Measurements from ENCODE around the gene SNRPB2.

Gene SNRPB2

DNA sequence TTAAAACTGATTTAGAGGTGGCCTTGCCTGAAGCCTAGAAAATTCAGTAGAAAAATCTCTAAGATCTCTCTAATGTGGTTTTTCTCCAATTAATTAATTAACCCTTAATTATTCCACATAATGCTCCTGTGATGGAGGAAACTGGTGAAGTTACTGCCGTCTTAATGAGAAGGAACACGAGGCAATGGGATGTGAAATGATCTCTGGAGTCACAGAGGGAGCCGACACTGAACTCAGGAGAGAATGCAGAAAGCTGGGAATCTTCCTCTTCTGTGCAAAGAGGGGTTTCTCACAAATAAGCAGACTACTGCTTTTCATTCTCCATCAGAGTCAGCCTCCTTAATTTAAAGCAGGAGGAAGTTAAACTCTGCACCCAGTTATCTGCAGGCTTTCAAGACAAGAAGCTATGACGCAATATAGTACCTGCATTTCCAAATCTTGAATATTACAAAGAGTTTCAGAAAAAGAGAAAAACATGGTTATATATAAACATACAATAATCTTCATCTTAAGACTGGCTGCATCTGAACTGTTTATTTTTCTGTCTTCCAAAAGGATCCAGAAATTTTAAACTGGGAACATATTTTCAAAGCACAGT lies 18.1 kb upstream of the SNRPB2 start:
- H3K27me3 Mint-ChIP-seq, result peaks cover 45% of the 10 kb centered on the region
- H3K9me3 Mint-ChIP-seq, result peaks cover 6 to 11% of the 10 kb centered on the region in 2 donors
- H3K27ac Mint-ChIP-seq, result no peak overlapping the region
- peaks cover 33% of the 10 kb centered on the region for H3K4me1 Mint-ChIP-seq
- no peak overlapping the region for H3K4me3 Mint-ChIP-seq
- no peak for ATAC-seq
- DNase-seq, result no peak

DNA sequence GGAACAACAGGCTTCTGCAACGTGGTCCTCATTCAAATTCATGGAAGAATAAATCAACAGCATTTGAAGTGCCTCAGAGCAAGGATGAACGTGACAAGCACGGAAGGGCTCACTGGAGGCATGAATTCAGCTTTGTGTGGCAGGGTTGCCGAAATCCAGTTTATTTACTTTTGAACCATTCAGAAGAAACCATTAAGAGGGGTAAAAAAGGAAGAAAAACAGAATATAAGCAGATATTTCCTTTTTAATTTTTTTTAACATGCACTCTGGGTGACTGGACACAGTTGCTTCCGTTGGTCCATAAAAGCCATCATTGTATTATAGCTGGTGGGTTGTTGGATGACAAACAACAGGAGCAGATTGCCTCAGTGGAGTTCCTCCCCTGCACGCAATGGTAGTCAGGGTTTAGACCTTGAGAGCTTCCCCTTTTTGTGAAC lies 17.3 kb upstream of the SNRPB2 start:
- DNase-seq (no peak), ATAC-seq (no peak)
- Mint-ChIP-seq H3K4me1 (peaks cover 28% of the 10 kb centered on the region), H3K27me3 (peaks cover 40% of the 10 kb centered on the region), H3K27ac (no peak overlapping the region), H3K9me3 (peaks cover 6 to 7% of the 10 kb centered on the region in 2 donors), H3K4me3 (no peak overlapping the region)

DNA sequence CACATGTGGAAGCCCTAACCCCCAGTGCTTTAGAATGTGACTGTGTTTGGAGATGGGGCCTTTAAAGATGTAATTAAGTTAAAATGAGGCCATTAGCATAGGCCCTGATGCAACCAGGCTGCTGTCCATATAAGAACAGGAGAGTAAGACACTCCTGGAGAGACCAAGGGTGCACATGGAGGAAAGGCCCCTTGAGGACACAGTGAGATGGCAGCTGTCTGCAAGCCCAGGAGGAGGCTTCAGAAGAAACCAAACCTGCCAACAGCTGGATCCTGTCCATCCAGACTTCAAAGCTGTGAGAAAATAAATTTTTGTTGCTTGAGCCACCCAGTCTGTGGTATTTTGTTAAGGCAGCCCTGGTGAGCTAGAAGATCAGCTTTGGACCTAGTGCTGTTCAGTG lies 16.8 kb upstream of the SNRPB2 start:
- no peak for ATAC-seq
- Mint-ChIP-seq H3K27ac (no peak overlapping the region), H3K4me1 (peaks cover 23% of the 10 kb centered on the region), H3K4me3 (no peak overlapping the region), H3K27me3 (peaks cover 36% of the 10 kb centered on the region), H3K9me3 (peaks cover 3 to 5% of the 10 kb centered on the region in 2 donors)
- no peak for DNase-seq

DNA sequence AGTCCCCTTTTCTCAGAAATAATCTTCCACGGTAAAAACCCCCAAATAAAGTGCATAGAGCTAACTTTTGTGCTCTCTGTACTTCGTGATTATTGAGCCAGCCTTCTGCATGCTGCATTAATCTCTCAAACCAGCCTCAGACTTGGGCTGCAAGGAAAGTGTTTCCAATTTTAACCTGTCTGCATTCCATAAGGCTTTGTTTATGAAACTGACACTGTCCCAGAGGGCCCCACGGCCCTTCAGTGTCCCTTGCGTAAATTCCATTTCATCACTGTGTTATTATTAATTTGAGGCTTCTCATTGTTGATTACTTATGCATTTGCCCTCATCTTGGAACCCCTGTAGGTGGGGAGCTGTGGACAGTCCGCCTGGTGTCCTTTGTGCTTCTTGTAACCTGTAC lies 15.6 kb upstream of the SNRPB2 start:
- Mint-ChIP-seq H3K9me3 (no peaks in the 10 kb centered on the region), H3K27ac (no peak overlapping the region), H3K27me3 (peaks cover 40% of the 10 kb centered on the region), H3K4me1 (peaks cover 11% of the 10 kb centered on the region), H3K4me3 (no peak overlapping the region)
- ATAC-seq (no peak), DNase-seq (no peak)

DNA sequence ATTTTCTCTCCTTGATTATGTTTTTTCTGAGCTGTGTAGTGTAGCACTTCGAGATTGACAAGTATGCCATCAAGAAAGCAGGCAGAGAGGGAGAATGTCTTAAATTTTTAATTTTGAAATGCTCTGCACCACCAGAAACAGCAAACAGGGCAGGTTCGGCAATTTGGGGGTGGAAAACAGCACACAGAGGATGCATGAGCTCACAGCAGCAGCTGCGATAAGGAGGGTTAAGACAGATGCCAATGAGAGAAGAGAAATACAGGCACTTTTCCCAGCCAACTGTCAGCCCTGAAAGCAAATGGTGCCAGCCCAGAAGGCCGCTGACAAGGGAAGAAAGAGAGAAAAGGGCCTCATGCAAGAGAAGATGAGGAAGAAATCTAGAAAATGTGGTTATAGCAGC lies 15.1 kb upstream of the SNRPB2 start:
- peaks cover 42% of the 10 kb centered on the region for H3K27me3 Mint-ChIP-seq

DNA sequence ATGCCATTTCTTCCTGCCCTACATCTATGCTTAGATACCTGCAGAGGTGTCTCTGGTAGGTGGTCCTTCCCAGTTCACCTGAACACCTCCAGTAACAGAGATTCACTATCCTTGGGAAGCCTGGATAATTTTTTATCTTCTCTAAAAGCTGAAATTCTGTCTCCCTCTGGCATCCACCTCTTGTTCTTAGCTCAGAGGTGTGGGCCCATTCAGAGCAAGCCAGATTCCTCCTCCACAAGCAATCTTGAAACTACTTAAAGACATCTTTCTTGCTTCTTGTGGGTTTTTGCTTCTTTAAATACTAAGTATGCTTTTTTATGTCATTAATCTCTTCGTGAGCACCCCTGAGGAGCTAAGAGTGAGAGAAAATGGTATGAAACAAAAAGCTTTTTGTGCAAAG lies 10.4 kb upstream of the SNRPB2 start:
- no peak for ATAC-seq
- Mint-ChIP-seq H3K27ac (no peak overlapping the region), H3K27me3 (peaks cover 58% of the 10 kb centered on the region), H3K4me3 (no peak overlapping the region), H3K4me1 (no peaks in the 10 kb centered on the region), H3K9me3 (no peaks in the 10 kb centered on the region)
- DNase-seq, result no peak

More for the DNA sequence above, 15.1 kb upstream of the SNRPB2 start:
- Mint-ChIP-seq H3K4me3 (no peak overlapping the region), H3K9me3 (no peaks in the 10 kb centered on the region), H3K27ac (no peak overlapping the region), H3K4me1 (peaks cover 6% of the 10 kb centered on the region)
- ATAC-seq (no peak), DNase-seq (no peak)

DNA sequence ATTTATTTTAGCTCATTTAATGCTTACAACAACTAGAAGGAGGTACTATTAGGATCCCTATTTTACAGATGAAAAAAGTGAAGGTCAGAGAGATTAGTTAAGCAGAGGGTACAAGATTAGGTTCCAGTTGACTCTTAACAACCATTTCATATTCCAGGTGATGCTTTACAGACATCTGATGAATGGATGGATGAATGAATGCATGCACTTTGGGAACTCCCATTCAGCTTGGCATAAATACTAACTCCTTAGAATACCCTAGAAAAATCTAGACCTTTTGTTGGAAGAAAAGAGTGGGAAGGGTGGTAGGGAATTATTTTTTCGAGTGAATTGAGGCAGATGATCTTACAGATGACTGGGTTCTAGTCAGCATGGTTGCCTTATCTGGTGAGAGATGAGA lies 746 bp upstream of the SNRPB2 start:
- peaks cover 20% of the 10 kb centered on the region for H3K27me3 Mint-ChIP-seq
- no peak for ATAC-seq
- peaks cover 39% of the 10 kb centered on the region for H3K4me1 Mint-ChIP-seq

DNA sequence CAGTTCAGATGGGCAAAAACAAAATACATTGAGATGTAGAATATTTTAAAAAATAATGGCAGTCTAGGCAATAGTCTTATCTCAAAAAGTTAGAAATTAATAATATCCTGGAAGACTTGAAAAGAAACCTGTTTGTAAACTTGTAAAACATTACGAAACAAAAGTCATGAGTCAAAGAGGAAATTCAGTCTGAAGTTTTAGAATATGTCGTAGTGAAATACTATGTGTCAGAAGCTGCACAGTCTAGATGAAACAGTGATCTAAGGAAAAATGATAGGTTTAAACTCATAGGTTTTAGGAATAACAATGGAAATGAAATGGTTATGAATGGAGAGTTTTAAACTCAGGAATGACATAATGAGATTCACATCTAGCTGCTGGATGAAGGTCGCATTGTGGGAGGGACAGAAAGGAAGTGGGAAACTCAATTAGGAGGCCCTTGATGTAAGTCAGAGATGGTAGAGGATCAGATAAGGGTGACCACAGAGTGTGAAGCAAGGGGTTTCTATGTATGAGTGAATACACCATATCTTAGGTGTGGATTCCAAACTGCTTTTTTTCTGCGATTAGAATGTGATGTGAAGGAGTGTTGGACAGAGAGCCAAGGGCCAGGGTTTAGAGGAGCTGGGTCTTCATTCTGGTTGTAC lies 2.8 kb downstream of the SNRPB2 start:
- Mint-ChIP-seq H3K4me3 (peak overlapping the region in 1 of 2 donors; percentile 46), H3K27ac (peak overlapping the region; percentile 57 to 71), H3K4me1 (peaks cover 57% of the 10 kb centered on the region), H3K27me3 (peaks cover 10% of the 10 kb centered on the region), H3K9me3 (peaks cover 8% of the 10 kb centered on the region in 2 donors)
- DNase-seq (peak in 1 of 2 donors; percentile 10), ATAC-seq (peak; percentile 61)

More for the DNA sequence above, 746 bp upstream of the SNRPB2 start:
- H3K27ac Mint-ChIP-seq, result peak overlapping the region; percentile 100
- peak overlapping the region; percentile 95 to 96 for H3K4me3 Mint-ChIP-seq
- peaks cover 8% of the 10 kb centered on the region in 2 donors for H3K9me3 Mint-ChIP-seq
- DNase-seq, result no peak

DNA sequence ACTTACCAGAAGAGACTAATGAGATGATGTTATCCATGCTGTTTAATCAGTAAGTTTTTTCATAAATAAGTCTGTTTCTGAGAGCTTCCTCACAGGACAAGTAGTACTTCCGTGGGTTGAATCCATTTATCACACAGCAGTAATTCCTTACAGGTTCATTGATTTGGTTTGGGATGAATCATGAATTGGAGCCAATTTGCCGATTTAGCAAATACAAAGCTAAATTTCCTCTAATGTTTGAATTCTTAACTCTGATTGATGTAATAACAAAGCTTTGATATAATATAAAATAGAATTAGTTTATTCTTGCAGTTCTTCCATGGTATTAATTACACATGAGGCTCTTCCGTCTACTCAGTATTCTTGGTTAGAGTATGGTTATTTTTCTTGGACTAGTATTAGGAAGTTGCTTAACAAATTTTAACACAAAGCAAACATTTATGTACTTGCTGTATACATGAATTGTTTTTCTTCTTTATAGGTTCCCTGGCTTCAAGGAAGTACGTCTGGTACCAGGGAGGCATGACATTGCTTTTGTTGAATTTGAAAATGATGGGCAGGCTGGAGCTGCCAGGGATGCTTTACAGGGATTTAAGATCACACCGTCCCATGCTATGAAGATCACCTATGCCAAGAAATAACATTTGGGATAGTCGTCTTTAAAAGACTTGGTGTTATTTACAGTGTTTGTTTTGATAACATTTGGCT lies 10.7 kb downstream of the SNRPB2 start:
- Mint-ChIP-seq H3K4me3 (no peak overlapping the region), H3K9me3 (no peaks in the 10 kb centered on the region), H3K4me1 (peaks cover 5% of the 10 kb centered on the region), H3K27ac (no peak overlapping the region), H3K27me3 (no peaks in the 10 kb centered on the region)
- no peak for ATAC-seq
- no peak for DNase-seq

DNA sequence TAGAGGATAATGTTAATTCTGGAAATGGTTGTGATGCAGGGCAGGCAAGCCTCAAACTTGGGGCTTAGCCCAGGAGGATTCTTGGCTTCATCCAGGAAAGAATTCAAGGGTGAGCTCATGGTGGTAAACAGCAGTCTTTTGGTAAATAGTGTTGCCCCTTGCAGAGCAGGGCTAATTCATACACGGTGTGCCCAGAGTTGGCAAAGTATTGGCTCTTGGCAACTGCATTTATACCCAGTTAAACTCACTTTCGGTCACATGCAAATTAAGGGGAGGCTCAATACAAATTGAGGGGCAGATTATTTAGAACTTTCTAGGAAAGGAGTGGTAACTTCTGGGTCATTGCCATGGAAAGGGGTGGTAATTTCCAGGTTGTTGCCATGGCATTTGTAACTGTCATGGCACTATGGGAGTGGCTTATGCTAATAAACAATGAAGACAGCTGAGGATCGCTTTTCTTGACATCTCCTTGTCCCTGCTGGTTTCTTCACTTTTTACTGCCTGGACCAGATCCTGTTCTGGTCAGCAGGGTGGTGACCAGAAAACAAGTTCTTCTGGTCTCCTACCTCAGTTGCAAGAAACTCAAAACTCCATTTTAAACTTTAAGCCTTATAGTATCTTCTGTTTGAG lies 14.5 kb downstream of the SNRPB2 start:
- H3K27me3 Mint-ChIP-seq, result no peaks in the 10 kb centered on the region
- no peak for ATAC-seq
- H3K4me3 Mint-ChIP-seq, result no peak overlapping the region
- no peak overlapping the region for H3K27ac Mint-ChIP-seq
- no peaks in the 10 kb centered on the region for H3K4me1 Mint-ChIP-seq
- no peak for DNase-seq
- no peaks in the 10 kb centered on the region for H3K9me3 Mint-ChIP-seq

DNA sequence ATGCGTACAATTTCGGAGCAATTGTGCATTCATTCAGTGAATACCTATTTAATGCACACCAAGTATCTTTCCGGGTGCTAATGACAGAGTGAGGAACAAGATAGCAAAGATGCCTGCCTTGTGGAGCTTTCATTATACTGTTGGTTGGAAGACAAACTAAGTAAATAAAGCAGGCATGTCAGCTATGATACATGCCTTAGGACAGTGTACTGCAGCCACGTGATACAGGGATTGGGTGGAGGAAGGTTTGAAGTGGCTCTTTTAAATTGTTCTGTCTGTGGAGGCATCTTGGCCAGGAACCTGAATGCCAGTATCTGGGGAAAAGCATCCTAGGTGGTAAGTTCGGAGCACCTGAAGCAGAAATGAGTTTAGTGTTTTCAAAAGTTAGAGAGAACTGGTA lies 15.4 kb downstream of the SNRPB2 start:
- H3K4me3 Mint-ChIP-seq, result no peak overlapping the region
- no peaks in the 10 kb centered on the region for H3K9me3 Mint-ChIP-seq
- H3K4me1 Mint-ChIP-seq, result no peaks in the 10 kb centered on the region
- H3K27ac Mint-ChIP-seq, result no peak overlapping the region
- DNase-seq (no peak), ATAC-seq (no peak)
- H3K27me3 Mint-ChIP-seq, result no peaks in the 10 kb centered on the region

DNA sequence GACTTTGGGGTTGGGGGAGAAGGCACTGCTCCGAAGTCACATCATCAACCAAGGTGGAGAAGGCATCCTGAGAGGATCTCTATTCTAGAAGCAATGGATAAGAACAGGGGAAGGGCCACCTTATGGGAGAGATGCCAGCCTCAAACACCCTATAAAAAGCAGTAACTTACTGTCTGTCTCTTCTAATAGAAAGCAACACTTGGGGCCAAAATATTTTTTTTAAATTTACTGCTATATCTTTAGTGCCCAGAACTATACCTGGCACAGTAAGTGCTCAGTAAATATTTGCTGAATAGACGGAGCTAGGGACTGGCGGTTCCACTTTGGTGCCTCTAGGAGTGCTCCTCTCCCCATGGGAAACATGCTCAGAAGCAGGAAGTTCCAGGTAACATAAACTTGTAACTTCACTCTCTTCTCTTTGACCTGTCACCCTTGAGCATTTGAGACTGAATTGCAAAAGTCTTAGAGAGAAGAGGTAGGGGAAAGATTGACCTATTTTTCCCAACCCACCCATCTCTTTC lies 17.5 kb downstream of the SNRPB2 start:
- Mint-ChIP-seq H3K4me1 (peaks cover 10% of the 10 kb centered on the region), H3K9me3 (no peaks in the 10 kb centered on the region), H3K4me3 (no peak overlapping the region), H3K27ac (no peak overlapping the region), H3K27me3 (peaks cover 8% of the 10 kb centered on the region)
- DNase-seq (no peak), ATAC-seq (no peak)

DNA sequence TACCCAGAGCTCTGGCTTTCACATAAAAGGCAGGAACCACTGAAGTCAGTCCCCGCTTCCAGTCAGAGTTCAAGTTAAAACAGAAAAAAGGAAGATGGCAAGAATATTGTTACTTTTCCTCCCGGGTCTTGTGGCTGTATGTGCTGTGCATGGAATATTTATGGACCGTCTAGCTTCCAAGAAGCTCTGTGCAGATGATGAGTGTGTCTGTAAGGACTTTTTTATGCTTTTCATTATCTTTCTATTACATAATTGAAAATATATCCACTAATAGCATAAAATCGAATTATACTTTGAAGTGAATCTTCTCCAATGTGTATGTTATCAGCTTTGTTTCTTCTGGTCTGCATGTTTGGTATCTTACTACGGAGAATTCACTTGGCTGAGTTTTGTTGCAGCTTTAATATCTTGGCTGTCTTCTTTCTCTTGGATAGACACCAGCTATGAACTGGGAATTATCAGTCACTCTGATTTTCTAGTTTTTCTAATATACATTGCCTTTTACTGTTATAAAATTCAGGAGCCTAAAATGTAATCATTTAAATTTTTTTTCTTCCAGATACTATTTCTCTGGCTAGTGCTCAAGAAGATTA lies 18.6 kb downstream of the SNRPB2 start, which contains the start of gene OTOR:
Gene OTOR, plus strand, starts transcription at position 51 of the 593 bp plus-strand sequence. Its CDS starts 44 bp downstream, at position 95.
- no peaks in the 10 kb centered on the region for H3K9me3 Mint-ChIP-seq
- no peak for DNase-seq
- no peak for ATAC-seq
- H3K4me1 Mint-ChIP-seq, result peaks cover 14% of the 10 kb centered on the region
- H3K27me3 Mint-ChIP-seq, result peaks cover 8% of the 10 kb centered on the region
- H3K27ac Mint-ChIP-seq, result no peak within 1 kb of the TSS
- no peak within 1 kb of the TSS for H3K4me3 Mint-ChIP-seq

DNA sequence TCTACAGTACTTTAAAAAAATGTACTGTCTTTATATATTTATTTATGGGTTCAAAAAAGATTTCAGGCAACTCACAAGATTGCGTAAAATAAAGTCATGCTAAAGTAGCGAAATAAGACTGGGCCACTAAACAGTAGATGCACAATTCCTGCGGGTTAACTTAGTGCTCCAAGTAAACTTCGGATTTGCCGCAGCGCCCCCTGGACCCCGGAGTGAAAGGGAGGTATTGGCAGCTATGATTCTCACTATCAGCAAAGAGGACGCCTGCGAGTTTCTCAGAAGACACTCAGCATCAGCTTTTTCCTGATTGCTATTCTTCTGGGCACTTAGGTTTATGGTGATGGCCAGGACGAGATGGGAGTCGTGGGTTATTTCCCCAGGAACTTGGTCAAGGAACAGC lies 19.7 kb downstream of the SNRPB2 start:
- Mint-ChIP-seq H3K4me3 (no peak overlapping the region), H3K27ac (no peak overlapping the region), H3K9me3 (no peaks in the 10 kb centered on the region), H3K27me3 (peaks cover 8% of the 10 kb centered on the region), H3K4me1 (peaks cover 14% of the 10 kb centered on the region)
- DNase-seq (no peak), ATAC-seq (no peak)

DNA sequence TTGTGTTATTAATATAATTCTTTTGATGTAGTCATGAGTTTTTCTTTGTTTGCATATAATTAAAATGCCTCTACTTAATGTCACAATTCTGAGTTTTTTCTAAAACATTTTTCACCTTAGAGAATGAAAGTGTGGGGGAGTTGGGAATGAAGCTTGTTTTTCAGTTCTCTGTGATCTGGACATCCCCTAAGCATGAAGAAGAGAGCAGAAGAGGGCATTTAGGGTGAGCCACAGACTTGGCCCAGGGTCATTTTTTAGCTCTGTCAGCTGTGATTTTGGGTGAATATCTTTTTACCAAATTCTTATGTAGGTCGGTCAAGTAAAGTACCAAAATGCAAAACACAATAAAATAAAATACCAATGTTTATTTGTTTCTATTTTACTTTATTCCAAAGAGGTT lies 22.3 kb downstream of the SNRPB2 start:
- ATAC-seq (no peak), DNase-seq (no peak)
- no peak overlapping the region for H3K4me3 Mint-ChIP-seq
- H3K27ac Mint-ChIP-seq, result no peak overlapping the region
- H3K9me3 Mint-ChIP-seq, result no peaks in the 10 kb centered on the region
- H3K27me3 Mint-ChIP-seq, result peaks cover 8% of the 10 kb centered on the region
- peaks cover 14% of the 10 kb centered on the region for H3K4me1 Mint-ChIP-seq

Measured in stimulated activated naive CD8-positive, alpha-beta T cell treated with anti-CD3 and anti-CD28 coated beads, Interleukin-15, amount 100 ng/mL, for 72 hours (primary cell).